B cell (primary cell): Measurements from ENCODE around the gene CHAT. TPM values are rescaled to one million over a fixed set of nuclear protein-coding genes. Genes with fewer than 3 reads are reported as not detected.

ENCODE experiments used
- ATAC-seq: fragments of 200-7000 bp; cut with Tn5 transposase; one replicate; pipeline ENCODE4 v1.10.0; 2021; ENCODE audit warnings: low read depth, mild to moderate bottlenecking, moderate number of reproducible peaks, moderate library complexity
- CTCF ChIA-PET: fragments of 350-600 bp; sonication (Branson Sonifier 250); formaldehyde crosslinking; loops from one replicate; lab custom pipeline; 2021; ENCODE audit warnings: antibody characterized with exemption, inconsistent platforms; lab: Charles Lee
- POLR2A ChIA-PET: fragments of 350-600 bp; sonication (Branson Sonifier 250); formaldehyde crosslinking; loops from one replicate; lab custom pipeline; 2021; ENCODE audit warnings: antibody characterized with exemption; lab: Charles Lee
- DNase-seq: peaks from one replicate; pipeline ENCODE4 v3.0.0; 2013
- H2AFZ ChIP-seq: 2 replicates; pipeline ENCODE4 v1.6.1; 2012; ENCODE audit warnings: mild to moderate bottlenecking, low read depth, low read length; ENCODE audit not compliant: insufficient read depth, poor library complexity, severe bottlenecking
- H3K27ac ChIP-seq, 2 donors: 1 replicate in 1 of 2; 2 replicates in 1 of 2; pipeline ENCODE4 v1.5.1; 2012 to 2013; ENCODE audit warnings: low read length in 2 of 2, mild to moderate bottlenecking in 2 of 2, moderate library complexity in 1 of 2
- H3K27me3 ChIP-seq, 4 experiments: fragments of 200-600 bp in 1 of 4; sonication (generic) in 1 of 4; replicated peaks in 1 of 4; 1 replicate in 2 of 4; 2 replicates in 2 of 4; pipeline versions ENCODE4 v1.6.1 to v1.7.0; 2013 to 2016; ENCODE audit warnings: low read length in 3 of 4, mild to moderate bottlenecking in 2 of 4, mixed read lengths in 1 of 4, moderate library complexity in 1 of 4; ENCODE audit not compliant: insufficient read depth in 4 of 4, control insufficient read depth in 3 of 4; ENCODE audit errors: control extremely low read depth in 1 of 4
- H3K36me3 ChIP-seq, 2 experiments: replicated peaks in 1 of 2; 1 replicate in 1 of 2; 2 replicates in 1 of 2; pipeline versions ENCODE4 v1.6.1 to v1.7.1; 2013; ENCODE audit warnings: low read length in 1 of 2; ENCODE audit not compliant: insufficient read depth in 2 of 2, control insufficient read depth in 1 of 2; ENCODE audit errors: control extremely low read depth in 1 of 2, extremely low read depth in 1 of 2
- H3K4me1 ChIP-seq, 2 donors: fragments of 200-600 bp in 1 of 2; sonication (generic) in 1 of 2; 1 replicate in 1 of 2; 2 replicates in 1 of 2; pipeline versions ENCODE4 v1.5.1 to v1.6.1; 2013 to 2017; ENCODE audit warnings: low read length in 2 of 2; ENCODE audit not compliant: control insufficient read depth in 2 of 2, insufficient read depth in 2 of 2
- H3K4me2 ChIP-seq: replicated peaks from 2 replicates; pipeline ENCODE3; 2012; ENCODE audit warnings: mild to moderate bottlenecking, low read depth, low read length; ENCODE audit not compliant: poor library complexity, severe bottlenecking
- H3K4me3 ChIP-seq, 5 experiments: fragments of 200-600 bp in 1 of 5; sonication (generic) in 1 of 5; 1 replicate in 3 of 5; 2 replicates in 2 of 5; pipeline versions ENCODE4 v1.5.1 to v1.7.0; 2011 to 2016; ENCODE audit warnings: low read length in 4 of 5, mild to moderate bottlenecking in 4 of 5, low read depth in 2 of 5, control low read depth in 1 of 5, moderate library complexity in 1 of 5; ENCODE audit not compliant: insufficient read depth in 1 of 5; ENCODE audit errors: control extremely low read depth in 1 of 5, extremely low read depth in 1 of 5
- H3K79me2 ChIP-seq: fragments of 200-600 bp; sonication (generic); one replicate; pipeline ENCODE4 v1.6.0; 2016; ENCODE audit warnings: low read length; ENCODE audit not compliant: control insufficient read depth, insufficient read depth
- H3K9ac ChIP-seq: fragments of 200-600 bp; sonication (generic); 2 replicates; pipeline ENCODE4 v1.6.1; 2017; ENCODE audit warnings: mild to moderate bottlenecking, low read length, moderate library complexity
- H3K9me3 ChIP-seq, 3 donors: one replicate each; pipeline versions ENCODE4 v1.6.1 to v1.7.1; 2013; ENCODE audit warnings: low read length in 2 of 3; ENCODE audit not compliant: control insufficient read depth in 2 of 3, insufficient read depth in 1 of 3; ENCODE audit errors: control extremely low read depth in 1 of 3
- H4K20me1 ChIP-seq: 2 replicates; pipeline ENCODE4 v1.6.0; 2012; ENCODE audit warnings: mild to moderate bottlenecking, low read length; ENCODE audit not compliant: insufficient read depth, control insufficient read depth, poor library complexity, severe bottlenecking
- H3K27ac Mint-ChIP-seq: one replicate; pipeline ENCODE4 v1.8.0; 2021; ENCODE audit warnings: mixed read lengths
- H3K27me3 Mint-ChIP-seq: one replicate; pipeline ENCODE4 v1.8.0; 2021; ENCODE audit warnings: mixed read lengths
- H3K4me1 Mint-ChIP-seq: one replicate; pipeline ENCODE4 v1.8.0; 2021; ENCODE audit warnings: mixed read lengths
- H3K4me3 Mint-ChIP-seq: one replicate; pipeline ENCODE4 v1.8.0; 2021; ENCODE audit warnings: mixed read lengths
- H3K9me3 Mint-ChIP-seq: one replicate; pipeline ENCODE4 v1.8.0; 2022; ENCODE audit warnings: mixed read lengths; ENCODE audit not compliant: insufficient read depth
- EZH2 ChIP-seq: IDR thresholded peaks from 2 replicates; pipeline ENCODE4 v1.6.1; 2012; ENCODE audit warnings: borderline replicate concordance, low read depth, mild to moderate bottlenecking, moderate library complexity, low read length; ENCODE audit not compliant: insufficient read depth, poor library complexity, severe bottlenecking
- WGBS: methylation state at CpG from one replicate; pipeline ENCODE4 v1.1.5; 2013; ENCODE audit warnings: missing lambda C conversion rate; ENCODE audit not compliant: insufficient coverage; 5-methylcytosine and 5-hydroxymethylcytosine counted together
- intact Hi-C: fragments of 100-400 bp; cut with micrococcal nuclease; formaldehyde crosslinking; loops from one replicate; pipeline ENCODE4 v1.10.0; 2022
- polyA plus RNA-seq: library from polyadenylated mRNA; depleted of rRNA; stranded (reverse); fragments of >200 nt; gene quantifications from 2 replicates; pipeline ENCODE4 v1.2.3, GENCODE V29; 2012
- total RNA-seq, 2 donors: library from RNA; stranded (reverse); fragments of 120-200 nt in 1 of 2; gene quantifications; 1 replicate in 1 of 2; 2 replicates in 1 of 2; pipeline versions ENCODE4 v1.2.3 to v1.2.4, GENCODE V29; 2013 to 2022
- TF ChIP-seq, protein P1 (sequence below): fragments of 200-600 bp; IDR thresholded peaks from one replicate; pipeline ENCODE4 v1.8.0; 2022; ENCODE audit warnings: antibody characterized with exemption, mild to moderate bottlenecking

Gene CHAT
- total and polyA plus RNA-seq, 2 donors (not counting 1 experiment from before 2014, with no cell fraction given) = not detected

DNA sequence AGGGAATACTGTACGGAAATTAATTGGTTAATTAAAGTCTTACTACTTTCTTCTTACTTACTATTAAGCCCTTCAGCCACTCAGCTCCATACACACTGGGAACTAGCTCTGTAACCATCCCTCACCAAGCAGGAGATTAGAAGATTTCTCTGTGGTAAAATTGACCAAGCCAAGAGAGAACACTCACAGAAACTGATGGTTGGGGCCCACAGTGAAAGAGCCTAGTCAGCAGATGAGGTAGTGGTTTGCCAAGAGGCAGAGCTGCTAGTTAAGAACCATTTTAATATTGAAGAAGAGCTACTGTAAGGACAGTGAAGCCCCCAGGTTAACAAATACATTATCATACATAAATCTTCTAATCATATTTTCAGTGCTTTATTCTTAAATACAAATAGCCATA, 43.8 kb downstream of the CHAT start:
- Histone ChIP-seq H3K4me1 (no peaks in the 10 kb centered on the region), H4K20me1 (no peaks in the 10 kb centered on the region), H3K36me3 (no peaks in the 10 kb centered on the region), H3K27ac (no peak overlapping the region), H3K4me2 (no peak overlapping the region), H3K27me3 (no peaks in the 10 kb centered on the region), H3K79me2 (no peaks in the 10 kb centered on the region), H2AFZ (no peak overlapping the region), H3K9me3 (peaks cover 0 to 16% (median 0%) of the 10 kb centered on the region in 3 donors), H3K9ac (no peak overlapping the region), H3K4me3 (no peak overlapping the region)
- CTCF ChIA-PET = no interaction called here
- Mint-ChIP-seq H3K4me1 (no peaks in the 10 kb centered on the region), H3K4me3 (no peak overlapping the region), H3K27me3 (peaks cover 6% of the 10 kb centered on the region), H3K9me3 (peaks cover 3% of the 10 kb centered on the region), H3K27ac (no peak overlapping the region)
- intact Hi-C loops = no loop called here
- TF ChIP-seq EZH2 = no peak
- TF ChIP-seq, protein P1, sequence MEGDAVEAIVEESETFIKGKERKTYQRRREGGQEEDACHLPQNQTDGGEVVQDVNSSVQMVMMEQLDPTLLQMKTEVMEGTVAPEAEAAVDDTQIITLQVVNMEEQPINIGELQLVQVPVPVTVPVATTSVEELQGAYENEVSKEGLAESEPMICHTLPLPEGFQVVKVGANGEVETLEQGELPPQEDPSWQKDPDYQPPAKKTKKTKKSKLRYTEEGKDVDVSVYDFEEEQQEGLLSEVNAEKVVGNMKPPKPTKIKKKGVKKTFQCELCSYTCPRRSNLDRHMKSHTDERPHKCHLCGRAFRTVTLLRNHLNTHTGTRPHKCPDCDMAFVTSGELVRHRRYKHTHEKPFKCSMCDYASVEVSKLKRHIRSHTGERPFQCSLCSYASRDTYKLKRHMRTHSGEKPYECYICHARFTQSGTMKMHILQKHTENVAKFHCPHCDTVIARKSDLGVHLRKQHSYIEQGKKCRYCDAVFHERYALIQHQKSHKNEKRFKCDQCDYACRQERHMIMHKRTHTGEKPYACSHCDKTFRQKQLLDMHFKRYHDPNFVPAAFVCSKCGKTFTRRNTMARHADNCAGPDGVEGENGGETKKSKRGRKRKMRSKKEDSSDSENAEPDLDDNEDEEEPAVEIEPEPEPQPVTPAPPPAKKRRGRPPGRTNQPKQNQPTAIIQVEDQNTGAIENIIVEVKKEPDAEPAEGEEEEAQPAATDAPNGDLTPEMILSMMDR = no peak
- no peak for DNase-seq
- POLR2A ChIA-PET = no interaction called here
- WGBS = no CpG with 5 or more reads among the region's 1 CpG
- ATAC-seq = no peak

DNA sequence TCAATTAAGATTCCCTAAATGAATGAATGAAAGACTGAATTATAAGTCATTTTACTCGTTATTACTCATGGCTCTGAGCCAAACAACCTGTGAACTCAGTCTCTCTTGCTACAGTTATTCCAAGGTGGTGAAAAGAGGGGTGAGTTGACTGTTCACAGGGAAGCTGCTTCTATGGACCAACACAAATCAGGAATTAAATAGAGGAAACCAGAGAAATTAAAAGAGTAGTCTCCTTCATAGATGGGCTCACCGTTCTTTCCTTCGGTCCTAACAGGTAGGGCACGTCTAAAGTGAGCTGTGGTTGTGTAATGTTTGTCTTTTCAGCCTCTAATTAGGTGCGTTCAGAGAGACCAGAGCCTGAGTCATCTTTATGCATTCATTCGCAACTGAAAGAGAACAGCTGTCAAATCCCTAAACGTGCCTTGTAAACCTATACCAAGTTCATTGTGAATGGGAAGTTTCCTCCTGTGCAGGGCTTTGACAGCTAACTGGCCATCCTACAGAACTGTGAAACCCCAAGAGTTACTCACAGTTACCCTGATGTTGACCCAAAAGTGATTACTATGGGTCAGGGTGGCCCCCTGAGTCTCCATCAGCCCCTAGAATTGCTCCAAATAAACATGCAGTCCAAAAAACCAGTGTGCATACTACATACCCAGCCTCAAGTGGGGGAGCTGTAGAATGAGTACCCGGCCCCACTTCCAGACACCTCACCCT, 47.5 kb downstream of the CHAT start:
- peaks cover 5% of the 10 kb centered on the region for H3K27me3 Mint-ChIP-seq
- WGBS = 56% methylated on average over 3 of the region's 8 CpGs
- H3K4me1 Mint-ChIP-seq = no peaks in the 10 kb centered on the region
- Histone ChIP-seq H3K27me3 (no peaks in the 10 kb centered on the region), H3K27ac (no peak overlapping the region), H4K20me1 (no peaks in the 10 kb centered on the region), H3K36me3 (no peaks in the 10 kb centered on the region), H3K4me2 (no peak overlapping the region), H3K4me1 (no peaks in the 10 kb centered on the region), H2AFZ (no peak overlapping the region), H3K79me2 (no peaks in the 10 kb centered on the region), H3K9ac (no peak overlapping the region), H3K4me3 (no peak overlapping the region), H3K9me3 (peaks cover 0 to 22% (median 0%) of the 10 kb centered on the region in 3 donors)
- CTCF ChIA-PET = no interaction called here
- DNase-seq (no peak), ATAC-seq (no peak)
- intact Hi-C loops = no loop called here
- POLR2A ChIA-PET = no interaction called here
- H3K27ac Mint-ChIP-seq = no peak overlapping the region
- peaks cover 3% of the 10 kb centered on the region for H3K9me3 Mint-ChIP-seq
- no peak overlapping the region for H3K4me3 Mint-ChIP-seq
- TF ChIP-seq, protein P1 = no peak
- TF ChIP-seq EZH2 = no peak
